Bronchial epithelial cell (primary cell): ENCODE results near the gene RASSF1. TPM values are rescaled to one million over a fixed set of nuclear protein-coding genes. Genes with fewer than 3 reads are reported as not detected.
"Not testable (repeated sequence)": the region's sequence is repeated elsewhere in the genome, so short reads cannot be mapped to it uniquely, and the experiment has no call there.

Source experiments
- DNase-seq: peaks from one replicate; pipeline ENCODE4 v3.0.0-alpha.2; 2010; ENCODE audit warnings: low read depth
- FAIRE-seq: peaks from 2 replicates; lab custom pipeline; 2011; peaks lifted over from hg19 to GRCh38; lab: Jason Lieb, UNC
- H3K27me3 ChIP-seq: 2 replicates; pipeline ENCODE4 v1.5.1; 2011; ENCODE audit warnings: low read length; ENCODE audit not compliant: control insufficient read depth, insufficient read depth
- H3K36me3 ChIP-seq: 2 replicates; pipeline ENCODE4 v1.5.1; 2011; ENCODE audit warnings: low read length; ENCODE audit not compliant: control insufficient read depth, insufficient read depth
- H3K4me3 ChIP-seq: 2 replicates; pipeline ENCODE4 v1.5.1; 2011; ENCODE audit warnings: mild to moderate bottlenecking, low read depth, low read length, control low read depth
- total RNA-seq: library from RNA; depleted of rRNA; stranded (reverse); fragments of >200 nt; gene quantifications from 2 replicates; pipeline ENCODE4 v1.2.1, GENCODE V29; 2014
- TF ChIP-seq, protein P1 (sequence below): IDR thresholded peaks from 2 replicates; pipeline ENCODE4 v1.5.1; 2011; ENCODE audit warnings: mild to moderate bottlenecking, moderate library complexity, low read length, control low read depth, inconsistent platforms; ENCODE audit not compliant: insufficient read depth, severe bottlenecking

RASSF1 gene
- total RNA-seq, 1 donor from 2014 or later: 25.5 TPM

DNA sequence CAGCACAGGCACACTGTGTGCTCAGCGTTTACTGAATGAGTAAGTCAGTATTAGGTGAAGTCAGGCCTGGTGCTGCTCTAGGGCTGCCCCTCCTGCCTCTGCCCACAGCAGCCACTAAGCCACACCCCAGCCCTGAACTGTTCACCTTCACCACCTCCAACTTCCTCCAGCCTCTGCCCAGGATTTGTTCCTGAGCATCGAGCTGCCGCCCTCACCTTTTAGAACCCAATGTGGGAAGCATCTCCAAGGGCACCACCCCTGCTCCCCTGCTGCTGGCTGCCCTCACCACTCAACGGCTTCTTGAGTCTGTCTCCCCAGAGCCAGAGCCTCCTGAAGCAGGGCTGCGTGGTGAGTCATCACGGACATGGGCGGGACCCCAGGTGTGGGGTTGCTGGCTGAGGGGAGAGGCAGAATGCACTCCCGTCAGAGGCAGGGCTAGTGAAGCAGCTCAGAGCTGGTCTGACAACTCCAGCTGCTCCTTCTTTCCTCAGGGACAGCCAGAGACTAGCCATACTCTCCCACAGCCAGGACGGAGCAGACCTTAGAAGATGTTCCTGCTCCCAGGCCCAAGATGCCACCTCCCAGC is 23.9 kb downstream of the RASSF1 start:
- TF ChIP-seq, protein P1, sequence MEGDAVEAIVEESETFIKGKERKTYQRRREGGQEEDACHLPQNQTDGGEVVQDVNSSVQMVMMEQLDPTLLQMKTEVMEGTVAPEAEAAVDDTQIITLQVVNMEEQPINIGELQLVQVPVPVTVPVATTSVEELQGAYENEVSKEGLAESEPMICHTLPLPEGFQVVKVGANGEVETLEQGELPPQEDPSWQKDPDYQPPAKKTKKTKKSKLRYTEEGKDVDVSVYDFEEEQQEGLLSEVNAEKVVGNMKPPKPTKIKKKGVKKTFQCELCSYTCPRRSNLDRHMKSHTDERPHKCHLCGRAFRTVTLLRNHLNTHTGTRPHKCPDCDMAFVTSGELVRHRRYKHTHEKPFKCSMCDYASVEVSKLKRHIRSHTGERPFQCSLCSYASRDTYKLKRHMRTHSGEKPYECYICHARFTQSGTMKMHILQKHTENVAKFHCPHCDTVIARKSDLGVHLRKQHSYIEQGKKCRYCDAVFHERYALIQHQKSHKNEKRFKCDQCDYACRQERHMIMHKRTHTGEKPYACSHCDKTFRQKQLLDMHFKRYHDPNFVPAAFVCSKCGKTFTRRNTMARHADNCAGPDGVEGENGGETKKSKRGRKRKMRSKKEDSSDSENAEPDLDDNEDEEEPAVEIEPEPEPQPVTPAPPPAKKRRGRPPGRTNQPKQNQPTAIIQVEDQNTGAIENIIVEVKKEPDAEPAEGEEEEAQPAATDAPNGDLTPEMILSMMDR: no peak
- FAIRE-seq (peak; percentile 98), DNase-seq (peak; percentile 98)
- H3K36me3 ChIP-seq: peaks cover 26% of the 10 kb centered on the region
- H3K27me3 ChIP-seq: no peaks in the 10 kb centered on the region
- H3K4me3 ChIP-seq: peak overlapping the region; percentile 2

GRCh38 chr3:50314816-50315215 is 25.8 kb downstream of the RASSF1 start:
- TF ChIP-seq, protein P1: no peak
- FAIRE-seq (no peak), DNase-seq (no peak)
- no peaks in the 10 kb centered on the region for H3K27me3 ChIP-seq
- H3K36me3 ChIP-seq: peaks cover 24% of the 10 kb centered on the region
- no peak overlapping the region for H3K4me3 ChIP-seq

DNA sequence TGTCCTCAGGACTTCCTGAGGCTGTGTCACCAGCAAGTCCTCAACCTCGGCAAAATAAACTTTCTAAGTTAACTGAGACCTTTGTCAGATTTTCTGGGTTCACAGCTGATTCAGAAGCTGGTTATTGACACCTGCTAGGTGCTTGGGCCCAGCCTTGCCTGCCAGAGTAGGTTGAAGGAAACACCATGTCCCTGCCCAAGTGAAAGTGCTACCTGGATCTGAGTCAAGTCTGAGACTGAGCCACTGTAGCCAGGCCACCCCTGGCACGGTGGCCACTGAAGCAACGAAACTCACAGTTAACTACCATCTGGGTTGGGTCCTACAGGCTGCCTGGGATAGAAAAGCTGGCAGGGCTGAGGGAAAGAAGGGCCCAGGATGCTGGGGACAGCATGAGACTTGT is 26.3 kb downstream of the RASSF1 start:
- Histone ChIP-seq H3K36me3 (peaks cover 22% of the 10 kb centered on the region), H3K4me3 (no peak overlapping the region), H3K27me3 (no peaks in the 10 kb centered on the region)
- FAIRE-seq: peak; percentile 94
- no peak for DNase-seq
- TF ChIP-seq, protein P1: no peak

GRCh38 chr3:50312041-50312440 is 28.6 kb downstream of the RASSF1 start:
- not testable (repeated sequence) for H3K27me3 ChIP-seq, H3K4me3 ChIP-seq, FAIRE-seq, H3K36me3 ChIP-seq, DNase-seq

- H3K27me3 ChIP-seq: no peaks in the 10 kb centered on the region
- no peaks in the 10 kb centered on the region for H3K36me3 ChIP-seq
- FAIRE-seq: peak; percentile 28
- H3K4me3 ChIP-seq: no peak overlapping the region
- peak; percentile 73 for DNase-seq
- TF ChIP-seq, protein P1: no peak
Measured at GRCh38 chr3:50304601-50305000, 36.0 kb downstream of the RASSF1 start.

DNA sequence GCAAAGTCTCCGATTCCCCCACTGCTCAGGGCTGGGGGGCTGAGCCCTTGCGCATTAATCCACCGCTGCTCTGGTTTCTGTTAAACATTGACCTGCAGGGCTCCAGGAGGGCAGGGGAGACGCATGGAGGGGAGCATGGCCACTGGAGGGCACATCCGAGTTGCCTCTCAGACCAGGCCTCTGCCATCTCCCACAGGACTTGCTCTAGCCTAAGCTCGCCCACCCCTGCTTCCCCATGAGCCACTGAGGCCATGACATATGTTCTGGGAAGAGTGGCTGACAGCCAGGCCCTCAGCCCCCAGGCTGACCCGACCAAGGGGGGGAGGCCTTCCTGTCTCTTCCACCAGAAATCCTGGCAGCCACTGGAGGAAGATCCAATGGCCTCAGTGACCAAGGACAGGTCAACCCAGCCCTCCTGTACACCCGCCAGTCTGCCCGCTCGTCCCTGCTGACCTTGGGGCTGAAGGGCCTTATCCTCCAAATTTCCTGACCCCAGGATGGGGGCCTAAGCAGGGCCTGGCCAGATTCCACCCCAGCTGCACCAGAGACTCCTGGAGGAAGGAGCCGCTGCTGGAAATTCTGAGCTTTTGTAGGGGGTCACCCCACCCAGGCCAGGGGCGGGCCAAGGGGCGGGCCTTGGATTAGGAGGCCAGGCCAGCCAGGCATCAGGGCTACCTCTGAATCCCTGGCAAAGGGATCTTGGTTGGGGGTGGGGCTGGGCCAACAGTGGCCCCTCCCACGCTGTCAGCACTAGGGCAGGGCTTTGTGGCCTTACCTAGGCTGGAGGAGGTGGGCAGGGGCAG is 37.4 kb downstream of the RASSF1 start, which contains the start of gene HYAL1:
HYAL1 (minus strand) TSS at position 562 of the 803 bp plus-strand sequence. CDS start 618 bp downstream, outside the sequence.
- Histone ChIP-seq H3K4me3 (no peak within 1 kb of the TSS), H3K27me3 (no peaks in the 10 kb centered on the region), H3K36me3 (no peaks in the 10 kb centered on the region)
- DNase-seq (peak; percentile 18), FAIRE-seq (no peak)
- TF ChIP-seq, protein P1: peak; percentile 20
